IPS DF 4.7 (cell line): ENCODE data around the gene FLNA.

Experiments used
- DNase-seq: peaks from one replicate; pipeline ENCODE4 v3.0.0-alpha.2; 2013; ENCODE audit warnings: low spot score; ENCODE audit errors: extremely low read depth

FLNA gene

GRCh38 chrX:154378059-154378798 is 3.8 kb upstream of the FLNA start:
- DNase-seq: no peak

GRCh38 chrX:154376774-154377173 is 2.3 kb upstream of the FLNA start:
- DNase-seq: no peak

- DNase-seq: no peak
Observed at GRCh38 chrX:154375156-154375504, 696 bp upstream of the FLNA start.

GRCh38 chrX:154373340-154374306 is 811 bp downstream of the FLNA start:
- no peak for DNase-seq

- no peak for DNase-seq
Observed at GRCh38 chrX:154372612-154373022, 1.8 kb downstream of the FLNA start.

- no peak for DNase-seq
Observed at GRCh38 chrX:154371789-154372300, 2.6 kb downstream of the FLNA start.

- no peak for DNase-seq
Observed at GRCh38 chrX:154371017-154371788, 3.2 kb downstream of the FLNA start.

- no peak for DNase-seq
Observed at GRCh38 chrX:154370300-154371016, 4.0 kb downstream of the FLNA start.

GRCh38 chrX:154369449-154370299 is 4.8 kb downstream of the FLNA start:
- no peak for DNase-seq

GRCh38 chrX:154368630-154369448 is 5.6 kb downstream of the FLNA start:
- DNase-seq: no peak

- DNase-seq: no peak
Observed at GRCh38 chrX:154367474-154368308, 6.7 kb downstream of the FLNA start.

- no peak for DNase-seq
Observed at GRCh38 chrX:154366666-154367055, 7.8 kb downstream of the FLNA start.

- no peak for DNase-seq
Observed at GRCh38 chrX:154365997-154366665, 8.3 kb downstream of the FLNA start.

GRCh38 chrX:154365052-154365600 is 9.3 kb downstream of the FLNA start:
- no peak for DNase-seq

GRCh38 chrX:154363706-154364439 is 10.6 kb downstream of the FLNA start:
- no peak for DNase-seq

GRCh38 chrX:154362085-154362742 is 12.2 kb downstream of the FLNA start:
- no peak for DNase-seq
